ENCODE data around the gene MPZL2. TPM values are rescaled to one million over a fixed set of nuclear protein-coding genes. Genes with fewer than 3 reads are reported as not detected.

Gene MPZL2
- polyA plus RNA-seq, 1 of the 3 experiments (the other 2 are of a cell fraction) = 6.2 TPM

DNA sequence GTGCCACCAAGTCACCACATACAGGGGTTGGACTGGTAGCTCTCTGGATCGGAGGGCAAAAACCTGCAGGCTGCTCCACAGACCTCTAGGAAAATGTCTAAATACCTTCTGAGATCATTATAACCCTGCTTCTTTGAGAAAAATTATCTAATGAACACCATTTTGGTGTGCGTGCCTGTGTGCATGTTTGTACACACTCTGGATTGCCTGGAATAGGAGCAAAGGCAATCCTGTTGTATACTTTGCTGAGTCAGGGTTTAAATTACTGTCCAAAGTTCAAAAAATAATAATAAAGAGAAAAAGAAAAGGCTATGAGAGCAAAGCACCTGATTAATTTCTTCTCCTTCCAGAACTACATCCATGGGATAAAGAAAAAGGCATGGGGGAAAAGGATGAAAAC, 50.3 kb downstream of the MPZL2 start:
- 28% methylated on average over 2 of the region's 2 CpGs for WGBS (ENCODE audit: low lambda C conversion rate)
- Histone ChIP-seq H3K4me3 (ENCODE audit: low read depth in 2 of 2, low read length in 1 of 2) (no peak overlapping the region), H3K4me2 (no peak overlapping the region), H2AFZ (ENCODE audit: low read depth) (no peak overlapping the region), H3K79me2 (ENCODE audit: insufficient read depth) (no peaks in the 10 kb centered on the region), H4K20me1 (ENCODE audit: insufficient read depth) (no peaks in the 10 kb centered on the region), H3K27ac (ENCODE audit: low read depth in 2 of 2, low read length in 1 of 2) (no peak overlapping the region), H3K9me2 (no peaks in the 10 kb centered on the region), H3K9me3 (no peaks in the 10 kb centered on the region), H3K27me3 (ENCODE audit: insufficient read depth) (peaks cover 72% of the 10 kb centered on the region), H3K36me3 (replicated peaks in 1 of 2; ENCODE audit: control insufficient read depth in 1 of 2, insufficient read depth in 2 of 2, low read length in 1 of 2) (no peaks in the 10 kb centered on the region), H3K4me1 (ENCODE audit: control insufficient read depth in 1 of 2, insufficient read depth in 2 of 2, low read depth in 1 of 2, low read length in 1 of 2) (no peaks in the 10 kb centered on the region), H3K9ac (no peak overlapping the region), H3F3A (replicated peaks; ENCODE audit: insufficient read depth) (no peaks in the 10 kb centered on the region)
- TF ChIP-seq, protein P1, sequence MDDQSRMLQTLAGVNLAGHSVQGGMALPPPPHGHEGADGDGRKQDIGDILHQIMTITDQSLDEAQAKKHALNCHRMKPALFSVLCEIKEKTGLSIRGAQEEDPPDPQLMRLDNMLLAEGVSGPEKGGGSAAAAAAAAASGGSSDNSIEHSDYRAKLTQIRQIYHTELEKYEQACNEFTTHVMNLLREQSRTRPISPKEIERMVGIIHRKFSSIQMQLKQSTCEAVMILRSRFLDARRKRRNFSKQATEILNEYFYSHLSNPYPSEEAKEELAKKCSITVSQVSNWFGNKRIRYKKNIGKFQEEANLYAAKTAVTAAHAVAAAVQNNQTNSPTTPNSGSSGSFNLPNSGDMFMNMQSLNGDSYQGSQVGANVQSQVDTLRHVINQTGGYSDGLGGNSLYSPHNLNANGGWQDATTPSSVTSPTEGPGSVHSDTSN (IDR thresholded peaks at IDR 0.05) = no peak
- TF ChIP-seq RAD21 (IDR thresholded peaks at IDR 0.05; ENCODE audit: low read length) = no peak
- TF ChIP-seq EZH2phosphoT487 (IDR thresholded peaks at IDR 0.05; ENCODE audit: borderline replicate concordance, low read depth) = no peak
- TF ChIP-seq MXI1 (IDR thresholded peaks at IDR 0.05; ENCODE audit: low read depth, low read length) = no peak
- ChIA-PET POLR2A (no interaction called here), CTCF (interaction anchor here (1.2 to 3.6 kb wide), 3 partner anchors 15 to 43 kb away, joined by 3 to 18 read pairs (median 7); no protein-coding TSS in a partner anchor)
- DNase-seq = no peak

DNA sequence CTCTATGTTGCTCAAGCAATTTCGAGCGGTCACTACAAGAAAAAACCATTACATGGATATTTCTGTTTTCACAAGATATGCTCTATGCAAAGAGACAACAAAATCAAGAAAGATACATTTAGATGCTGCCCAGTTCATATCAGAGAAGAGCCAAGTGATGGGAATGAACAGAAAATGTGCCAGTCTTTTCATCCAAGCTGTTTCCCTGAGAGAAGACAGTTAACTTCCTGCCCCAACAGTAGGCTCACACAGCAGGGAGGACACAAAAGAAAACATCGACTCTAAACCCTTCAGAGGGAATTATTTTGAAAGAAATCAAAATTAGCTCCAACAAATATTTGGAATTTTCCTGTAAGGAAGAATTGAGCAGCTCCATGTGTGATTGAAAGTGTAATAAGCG, 50.9 kb downstream of the MPZL2 start:
- Histone ChIP-seq H4K20me1 (ENCODE audit: insufficient read depth) (no peaks in the 10 kb centered on the region), H3K9ac (no peak overlapping the region), H3K4me3 (ENCODE audit: low read depth in 2 of 2, low read length in 1 of 2) (no peak overlapping the region), H3K4me1 (ENCODE audit: control insufficient read depth in 1 of 2, insufficient read depth in 2 of 2, low read depth in 1 of 2, low read length in 1 of 2) (no peaks in the 10 kb centered on the region), H2AFZ (ENCODE audit: low read depth) (no peak overlapping the region), H3K9me2 (no peaks in the 10 kb centered on the region), H3K9me3 (no peaks in the 10 kb centered on the region), H3K36me3 (replicated peaks in 1 of 2; ENCODE audit: control insufficient read depth in 1 of 2, insufficient read depth in 2 of 2, low read length in 1 of 2) (no peaks in the 10 kb centered on the region), H3F3A (replicated peaks; ENCODE audit: insufficient read depth) (no peaks in the 10 kb centered on the region), H3K27me3 (ENCODE audit: insufficient read depth) (peaks cover 69% of the 10 kb centered on the region), H3K79me2 (ENCODE audit: insufficient read depth) (no peaks in the 10 kb centered on the region), H3K27ac (ENCODE audit: low read depth in 2 of 2, low read length in 1 of 2) (no peak overlapping the region), H3K4me2 (no peak overlapping the region)
- ChIA-PET CTCF (interaction anchor here (0.6 to 3.6 kb wide), 4 partner anchors 14 to 42 kb away, joined by 3 to 18 read pairs (median 6); partner anchors contain the start of gene SCN2B), POLR2A (no interaction called here)
- WGBS (ENCODE audit: low lambda C conversion rate) = 16% methylated on average over 4 of the region's 4 CpGs
- no peak for DNase-seq
- no peak for TF ChIP-seq EP300 (IDR thresholded peaks at IDR 0.05; ENCODE audit: borderline replicate concordance in 1 of 2, low read depth in 1 of 2, low read length in 1 of 2)
- TF ChIP-seq TCF12 (IDR thresholded peaks at IDR 0.05) = no peak
- no peak for TF ChIP-seq FOSL2 (IDR thresholded peaks at IDR 0.05; ENCODE audit: borderline replicate concordance, low read depth)
- no peak for TF ChIP-seq SIN3A (IDR thresholded peaks at IDR 0.05; ENCODE audit: borderline replicate concordance, low read depth, low read length)
- TF ChIP-seq, protein P2, sequence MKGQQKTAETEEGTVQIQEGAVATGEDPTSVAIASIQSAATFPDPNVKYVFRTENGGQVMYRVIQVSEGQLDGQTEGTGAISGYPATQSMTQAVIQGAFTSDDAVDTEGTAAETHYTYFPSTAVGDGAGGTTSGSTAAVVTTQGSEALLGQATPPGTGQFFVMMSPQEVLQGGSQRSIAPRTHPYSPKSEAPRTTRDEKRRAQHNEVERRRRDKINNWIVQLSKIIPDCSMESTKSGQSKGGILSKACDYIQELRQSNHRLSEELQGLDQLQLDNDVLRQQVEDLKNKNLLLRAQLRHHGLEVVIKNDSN (IDR thresholded peaks at IDR 0.05; ENCODE audit: borderline replicate concordance, low read depth) = no peak
- no peak for TF ChIP-seq GATA2 (CRISPR knock-in tag; IDR thresholded peaks at IDR 0.05)
- TF ChIP-seq, protein P3, sequence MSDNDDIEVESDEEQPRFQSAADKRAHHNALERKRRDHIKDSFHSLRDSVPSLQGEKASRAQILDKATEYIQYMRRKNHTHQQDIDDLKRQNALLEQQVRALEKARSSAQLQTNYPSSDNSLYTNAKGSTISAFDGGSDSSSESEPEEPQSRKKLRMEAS (IDR thresholded peaks at IDR 0.05; ENCODE audit: low read depth) = no peak
- TF ChIP-seq, protein P4, sequence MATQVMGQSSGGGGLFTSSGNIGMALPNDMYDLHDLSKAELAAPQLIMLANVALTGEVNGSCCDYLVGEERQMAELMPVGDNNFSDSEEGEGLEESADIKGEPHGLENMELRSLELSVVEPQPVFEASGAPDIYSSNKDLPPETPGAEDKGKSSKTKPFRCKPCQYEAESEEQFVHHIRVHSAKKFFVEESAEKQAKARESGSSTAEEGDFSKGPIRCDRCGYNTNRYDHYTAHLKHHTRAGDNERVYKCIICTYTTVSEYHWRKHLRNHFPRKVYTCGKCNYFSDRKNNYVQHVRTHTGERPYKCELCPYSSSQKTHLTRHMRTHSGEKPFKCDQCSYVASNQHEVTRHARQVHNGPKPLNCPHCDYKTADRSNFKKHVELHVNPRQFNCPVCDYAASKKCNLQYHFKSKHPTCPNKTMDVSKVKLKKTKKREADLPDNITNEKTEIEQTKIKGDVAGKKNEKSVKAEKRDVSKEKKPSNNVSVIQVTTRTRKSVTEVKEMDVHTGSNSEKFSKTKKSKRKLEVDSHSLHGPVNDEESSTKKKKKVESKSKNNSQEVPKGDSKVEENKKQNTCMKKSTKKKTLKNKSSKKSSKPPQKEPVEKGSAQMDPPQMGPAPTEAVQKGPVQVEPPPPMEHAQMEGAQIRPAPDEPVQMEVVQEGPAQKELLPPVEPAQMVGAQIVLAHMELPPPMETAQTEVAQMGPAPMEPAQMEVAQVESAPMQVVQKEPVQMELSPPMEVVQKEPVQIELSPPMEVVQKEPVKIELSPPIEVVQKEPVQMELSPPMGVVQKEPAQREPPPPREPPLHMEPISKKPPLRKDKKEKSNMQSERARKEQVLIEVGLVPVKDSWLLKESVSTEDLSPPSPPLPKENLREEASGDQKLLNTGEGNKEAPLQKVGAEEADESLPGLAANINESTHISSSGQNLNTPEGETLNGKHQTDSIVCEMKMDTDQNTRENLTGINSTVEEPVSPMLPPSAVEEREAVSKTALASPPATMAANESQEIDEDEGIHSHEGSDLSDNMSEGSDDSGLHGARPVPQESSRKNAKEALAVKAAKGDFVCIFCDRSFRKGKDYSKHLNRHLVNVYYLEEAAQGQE (IDR thresholded peaks at IDR 0.05; ENCODE audit: low read depth, low read length) = no peak
- TF ChIP-seq, protein P5, sequence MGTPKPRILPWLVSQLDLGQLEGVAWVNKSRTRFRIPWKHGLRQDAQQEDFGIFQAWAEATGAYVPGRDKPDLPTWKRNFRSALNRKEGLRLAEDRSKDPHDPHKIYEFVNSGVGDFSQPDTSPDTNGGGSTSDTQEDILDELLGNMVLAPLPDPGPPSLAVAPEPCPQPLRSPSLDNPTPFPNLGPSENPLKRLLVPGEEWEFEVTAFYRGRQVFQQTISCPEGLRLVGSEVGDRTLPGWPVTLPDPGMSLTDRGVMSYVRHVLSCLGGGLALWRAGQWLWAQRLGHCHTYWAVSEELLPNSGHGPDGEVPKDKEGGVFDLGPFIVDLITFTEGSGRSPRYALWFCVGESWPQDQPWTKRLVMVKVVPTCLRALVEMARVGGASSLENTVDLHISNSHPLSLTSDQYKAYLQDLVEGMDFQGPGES (IDR thresholded peaks at IDR 0.05; ENCODE audit: low read depth, low read length) = no peak
- no peak for TF ChIP-seq NFIC (IDR thresholded peaks at IDR 0.05; ENCODE audit: borderline replicate concordance)
- no peak for TF ChIP-seq MEF2A (IDR thresholded peaks at IDR 0.05; ENCODE audit: borderline replicate concordance, low read depth)
- TF ChIP-seq RCOR1 (IDR thresholded peaks at IDR 0.05; ENCODE audit: low read length) = no peak
- TF ChIP-seq NRF1 (IDR thresholded peaks at IDR 0.05; ENCODE audit: low read depth, low read length) = no peak
- no peak for TF ChIP-seq FOXJ3 (CRISPR knock-in tag; IDR thresholded peaks at IDR 0.05)
- TF ChIP-seq RAD21 (IDR thresholded peaks at IDR 0.05; ENCODE audit: low read length) = no peak
- no peak for TF ChIP-seq RXRA (IDR thresholded peaks at IDR 0.05; ENCODE audit: borderline replicate concordance, low read depth)
- TF ChIP-seq TAF1 (IDR thresholded peaks at IDR 0.05; ENCODE audit: borderline replicate concordance, low read depth, low read length) = no peak
- no peak for TF ChIP-seq EZH2phosphoT487 (IDR thresholded peaks at IDR 0.05; ENCODE audit: borderline replicate concordance, low read depth)
- no peak for TF ChIP-seq SMC3 (IDR thresholded peaks at IDR 0.05; ENCODE audit: low read depth, low read length)

All from SK-N-SH (cell line).